Iris pigment epithelial cell (primary cell): ENCODE measurements around the gene ANKS6.

Experiments used
- DNase-seq: peaks from one replicate; pipeline ENCODE4 v3.0.0-alpha.2; 2011; ENCODE audit warnings: low read depth

The ANKS6 gene

DNA sequence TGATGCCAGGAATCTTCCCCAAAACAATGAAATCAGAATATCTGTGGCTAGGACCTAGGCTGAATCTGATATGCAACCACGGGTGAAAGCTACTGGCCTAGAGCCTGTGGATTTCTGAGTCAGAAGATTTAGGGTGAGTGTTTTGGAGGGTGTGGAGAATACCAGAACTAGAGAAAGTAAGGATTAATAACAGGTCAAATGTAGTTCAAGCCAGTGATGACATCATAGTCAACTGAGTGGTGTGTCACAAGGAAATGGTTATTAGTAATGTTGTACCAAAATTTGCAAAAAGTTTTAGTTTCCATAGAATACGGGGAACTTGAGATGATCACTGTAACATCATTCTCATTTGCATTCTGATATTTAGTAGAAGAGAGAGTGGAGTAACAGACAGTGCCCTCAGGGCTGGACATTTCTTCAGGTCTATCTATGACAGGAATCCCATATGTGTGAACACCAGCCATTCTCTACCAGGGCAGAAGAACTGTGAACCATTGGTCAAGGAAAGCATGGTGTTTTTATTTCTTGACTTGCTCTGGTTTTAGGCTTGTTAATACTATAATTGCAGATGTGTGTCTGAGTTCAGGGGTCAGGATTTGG is 14.8 kb upstream of the ANKS6 start:
- DNase-seq: peak; percentile 97

GRCh38 chr9:98810102-98810842 is 13.9 kb upstream of the ANKS6 start:
- no peak for DNase-seq

DNA sequence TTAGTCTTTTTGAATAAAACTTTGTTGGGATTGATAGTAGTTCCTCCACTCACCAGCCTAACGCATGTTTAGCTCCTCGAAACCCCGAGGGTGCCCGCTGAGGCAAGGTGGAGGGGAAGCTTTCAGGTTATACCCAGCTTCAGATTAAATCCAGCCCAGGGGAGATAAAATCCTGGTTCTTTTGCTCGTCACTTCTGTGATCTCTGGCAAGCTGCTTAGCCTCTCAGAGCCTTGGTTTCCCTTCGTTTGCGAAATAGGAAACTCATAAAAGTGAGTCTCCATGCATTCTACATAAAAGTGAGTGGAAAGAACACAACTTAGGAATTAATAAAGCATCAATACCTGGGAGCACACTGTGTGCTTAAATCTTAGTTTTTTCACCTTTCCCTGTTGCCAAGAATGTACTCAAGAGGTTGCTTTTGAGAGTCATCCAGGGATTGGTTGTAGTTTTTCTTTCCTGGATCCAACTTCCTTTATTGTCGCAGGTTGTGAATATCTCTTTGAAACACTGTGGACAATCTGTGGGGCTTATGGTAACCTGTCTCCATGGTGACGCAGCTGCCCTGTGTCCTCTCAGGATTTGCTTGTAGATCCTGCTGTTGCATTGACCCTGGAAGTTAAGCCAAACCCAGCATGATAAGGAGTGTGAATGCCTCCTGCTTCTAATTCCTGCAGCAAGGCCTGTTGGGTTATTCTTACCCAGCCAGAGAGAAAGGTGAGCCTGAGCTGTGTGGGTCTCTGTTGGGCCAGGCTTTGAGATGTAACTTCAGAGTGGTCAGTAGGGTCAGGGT is 13.2 kb upstream of the ANKS6 start:
- DNase-seq: no peak

DNA sequence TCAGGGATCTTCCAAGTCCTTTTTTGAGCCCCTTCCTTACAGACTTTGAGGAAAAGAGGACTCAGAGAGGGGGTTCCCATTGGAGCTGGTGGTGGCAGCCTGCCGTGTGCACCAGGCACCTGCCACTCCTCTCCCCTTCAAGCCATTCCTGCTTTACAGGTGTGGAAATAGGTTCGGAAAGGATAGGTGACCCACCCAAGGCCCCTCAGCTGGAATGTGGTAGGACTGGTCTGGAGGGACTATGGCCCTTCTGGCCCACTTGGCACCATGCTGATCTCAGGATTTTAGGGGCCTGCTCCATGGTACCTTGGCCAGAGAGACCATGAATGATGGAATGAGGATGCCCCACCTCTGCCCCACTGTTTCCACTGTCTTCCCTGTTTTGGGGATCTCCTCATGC is 12.5 kb upstream of the ANKS6 start:
- no peak for DNase-seq

DNA sequence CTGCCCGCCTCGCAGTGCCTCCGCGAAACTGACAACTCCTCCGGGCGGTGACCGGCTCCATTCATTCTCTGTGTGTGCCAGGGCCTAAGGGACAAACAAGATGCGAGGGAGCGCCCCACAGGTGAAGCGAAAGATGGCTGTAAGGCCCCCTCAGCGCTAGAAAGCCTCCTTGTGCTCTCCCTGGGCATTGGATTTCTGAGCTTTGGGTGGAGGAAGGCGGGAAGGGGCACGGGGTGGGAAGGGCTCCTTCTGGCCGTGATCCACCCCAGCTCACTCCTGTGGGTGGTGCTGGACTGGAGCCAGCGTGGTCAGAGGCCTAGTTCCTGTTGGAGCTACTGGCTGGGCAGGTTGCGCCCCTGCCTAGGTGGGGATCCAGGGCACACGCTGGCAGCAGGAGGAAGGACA is 12.1 kb upstream of the ANKS6 start:
- DNase-seq: no peak

GRCh38 chr9:98807814-98808195 is 11.4 kb upstream of the ANKS6 start:
- DNase-seq: peak; percentile 31

GRCh38 chr9:98807070-98807813 is 10.9 kb upstream of the ANKS6 start, which contains the start of gene GALNT12:
TSS of gene GALNT12 (plus strand) at chr9:98807670. CDS start at chr9:98807699, 29 bp downstream.
- no peak for DNase-seq

- peak; percentile 40 for DNase-seq
These were observed 10.2 kb upstream of the ANKS6 start for GRCh38 chr9:98806394-98807035.

- peak; percentile 99 for DNase-seq
These were observed 9.3 kb upstream of the ANKS6 start for GRCh38 chr9:98805506-98806272.

DNA sequence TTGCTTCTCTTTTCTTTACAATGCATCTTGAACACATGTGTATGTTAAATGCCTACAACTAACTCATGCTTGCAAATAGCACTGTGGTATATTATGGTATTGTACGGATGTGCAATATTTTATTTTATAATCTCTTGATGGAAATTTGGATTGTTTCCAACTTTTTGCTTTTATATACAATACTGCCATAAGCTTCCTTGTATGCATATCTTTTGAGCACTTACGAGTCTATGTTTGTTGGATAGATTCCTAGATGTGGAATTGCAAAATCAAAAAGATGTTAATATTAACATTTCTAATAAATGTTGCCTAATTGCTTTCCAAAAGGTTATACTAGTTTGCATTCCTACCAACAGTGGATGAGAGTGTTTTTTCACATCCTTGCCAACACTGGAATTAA is 7.7 kb upstream of the ANKS6 start:
- peak; percentile 37 for DNase-seq

DNA sequence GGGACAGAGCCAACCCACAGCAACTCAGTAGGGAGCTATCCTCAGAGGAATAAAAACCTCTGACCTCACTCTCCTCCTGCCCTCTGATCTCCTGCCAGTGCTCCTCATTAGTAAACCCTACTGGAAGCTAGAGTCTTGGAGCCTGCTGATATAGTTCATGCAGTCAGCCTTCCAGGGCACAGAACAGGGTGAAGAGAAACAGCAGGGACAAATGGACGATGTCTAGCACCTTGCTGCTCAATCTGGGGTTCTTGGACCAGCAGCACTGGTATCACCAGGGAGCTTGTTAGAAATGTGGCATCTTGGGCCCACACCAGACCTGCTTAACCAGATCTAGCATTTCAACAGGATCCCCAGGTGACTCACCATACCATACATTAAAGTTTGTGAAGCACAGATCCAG is 5.6 kb upstream of the ANKS6 start:
- DNase-seq: no peak

DNA sequence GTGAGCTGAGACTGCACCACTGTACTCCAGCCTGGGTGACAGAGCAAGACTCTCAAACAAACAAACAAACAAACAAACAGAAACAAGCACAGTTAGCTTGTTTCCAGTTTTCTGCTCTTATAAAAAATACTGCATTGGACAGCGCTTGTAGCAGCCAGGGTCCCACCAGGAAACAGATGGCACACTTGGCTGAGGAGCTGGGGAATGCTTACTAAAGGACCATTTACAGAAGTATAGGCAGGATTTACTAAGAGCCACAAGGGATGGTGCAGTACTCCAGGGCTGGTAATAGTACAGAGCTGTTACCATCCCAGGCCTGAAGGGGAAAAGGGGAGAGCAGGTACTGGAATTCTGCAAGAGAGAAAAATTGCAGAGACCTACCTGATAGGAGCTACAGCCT is 5.2 kb upstream of the ANKS6 start:
- no peak for DNase-seq

DNA sequence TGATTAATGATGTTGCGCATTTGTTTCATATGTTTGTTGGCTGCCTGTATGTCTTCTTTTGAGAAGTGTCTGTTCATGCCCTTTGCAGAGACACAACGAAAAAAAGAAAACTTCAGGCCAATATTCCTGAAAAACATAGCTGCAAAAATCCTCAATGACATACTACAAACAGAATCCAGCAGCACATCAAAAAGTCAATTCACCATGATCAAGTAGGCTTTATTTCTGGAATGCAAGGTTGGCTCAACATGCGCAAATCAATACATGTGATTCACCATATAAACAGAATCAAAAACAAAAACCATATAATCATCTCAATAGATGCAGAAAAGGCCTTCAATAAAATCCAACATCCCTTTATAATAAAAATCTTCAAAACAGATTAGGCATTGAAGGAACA is 1.9 kb upstream of the ANKS6 start:
- no peak for DNase-seq

DNA sequence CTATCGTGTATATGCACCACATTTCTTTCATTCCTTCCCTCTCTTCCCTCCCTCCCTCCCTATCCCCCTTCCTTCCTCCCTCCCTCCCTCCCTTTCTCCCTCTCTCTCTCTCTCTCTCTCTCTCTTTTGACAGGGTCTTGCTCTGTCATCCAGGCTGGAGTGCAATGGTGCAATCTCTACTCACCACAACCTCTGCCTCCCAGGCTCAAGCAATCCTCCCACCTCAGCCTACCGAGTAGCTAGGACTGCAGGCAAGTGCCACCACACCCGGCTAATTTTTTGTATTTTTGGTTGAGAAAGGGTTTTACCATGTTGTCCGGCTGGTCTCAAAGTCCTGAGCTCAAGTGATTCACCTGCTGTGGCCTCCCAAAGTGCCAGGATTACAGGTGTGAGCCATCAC is 1.1 kb upstream of the ANKS6 start:
- DNase-seq: no peak

- no peak for DNase-seq
These were observed 388 bp downstream of the ANKS6 start for GRCh38 chr9:98795970-98796363.

- no peak for DNase-seq
These were observed 930 bp downstream of the ANKS6 start for GRCh38 chr9:98795295-98795955.

GRCh38 chr9:98794802-98795201 is 1.6 kb downstream of the ANKS6 start:
- DNase-seq: no peak

- no peak for DNase-seq
These were observed 3.3 kb downstream of the ANKS6 start for GRCh38 chr9:98793031-98793430.

DNA sequence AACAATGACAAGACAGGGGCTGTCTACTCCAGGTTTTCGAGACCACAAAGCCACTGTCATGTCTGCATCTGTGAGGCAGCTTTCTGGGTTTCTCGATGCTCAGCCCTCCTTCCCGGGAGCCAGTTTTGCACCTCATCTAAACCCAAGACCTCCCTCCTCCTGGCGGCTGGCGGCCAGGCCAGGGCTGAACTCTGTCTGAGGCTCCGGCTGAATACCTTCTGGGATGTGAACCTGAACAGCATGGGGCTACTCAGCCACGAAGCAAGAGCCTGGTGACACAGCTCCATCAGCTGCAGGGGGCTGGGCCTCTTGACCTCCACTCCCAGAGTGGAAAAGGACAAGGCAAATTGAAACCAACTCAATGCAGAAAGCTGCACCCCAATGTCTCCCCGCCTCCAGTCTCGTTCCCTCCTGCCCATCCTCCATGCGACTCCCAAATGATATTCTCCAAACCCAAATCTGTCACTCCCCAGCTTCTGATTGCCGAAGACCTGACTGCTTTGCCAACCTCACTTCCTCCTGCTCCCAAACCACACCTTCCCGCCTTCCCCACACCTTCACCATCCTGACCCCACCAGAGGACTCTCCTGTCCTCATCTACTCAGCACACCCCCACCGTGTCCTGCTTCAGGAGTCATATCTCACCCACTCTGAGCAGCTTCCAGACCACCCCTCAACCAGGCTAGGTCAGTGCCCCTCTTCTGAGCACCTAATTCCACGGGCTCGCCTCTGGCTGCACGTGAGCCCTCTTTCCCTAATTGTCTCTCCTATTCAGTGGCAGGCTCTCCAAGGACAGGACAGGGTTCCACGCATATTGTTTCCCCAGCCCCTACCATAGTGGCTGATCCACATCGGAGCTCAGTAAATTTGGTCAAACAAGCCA is 4.5 kb downstream of the ANKS6 start:
- DNase-seq: no peak
